Measurements from ENCODE around the gene CNTFR. TPM values are rescaled to one million over a fixed set of nuclear protein-coding genes. Genes with fewer than 3 reads are reported as not detected.

CNTFR gene
- total RNA-seq, 2 donors from 2014 or later, result 8.7 to 13.7 TPM

GRCh38 chr9:34612788-34613390, 23.4 kb upstream of the CNTFR start:
- Histone ChIP-seq H3K4me3 (peak overlapping the region; percentile 85), H3K27me3 (replicated peaks; ENCODE audit: insufficient read depth) (no peaks in the 10 kb centered on the region), H3K36me3 (peaks cover 39% of the 10 kb centered on the region), H3K9me3 (no peaks in the 10 kb centered on the region), H3K4me1 (ENCODE audit: control insufficient read depth in 1 of 2, low read depth in 2 of 2) (peaks cover 4 to 23% of the 10 kb centered on the region in 2 donors), H3K27ac (peak overlapping the region in 1 of 2 donors; percentile 32)
- ATAC-seq (ENCODE audit: insufficient number of reproducible peaks, low FRiP score, low read depth) (peak; percentile 66), DNase-seq (ENCODE audit: low spot score) (no peak)
- TF ChIP-seq CTCF (IDR thresholded peaks at IDR 0.05), result peak; percentile 78

DNA sequence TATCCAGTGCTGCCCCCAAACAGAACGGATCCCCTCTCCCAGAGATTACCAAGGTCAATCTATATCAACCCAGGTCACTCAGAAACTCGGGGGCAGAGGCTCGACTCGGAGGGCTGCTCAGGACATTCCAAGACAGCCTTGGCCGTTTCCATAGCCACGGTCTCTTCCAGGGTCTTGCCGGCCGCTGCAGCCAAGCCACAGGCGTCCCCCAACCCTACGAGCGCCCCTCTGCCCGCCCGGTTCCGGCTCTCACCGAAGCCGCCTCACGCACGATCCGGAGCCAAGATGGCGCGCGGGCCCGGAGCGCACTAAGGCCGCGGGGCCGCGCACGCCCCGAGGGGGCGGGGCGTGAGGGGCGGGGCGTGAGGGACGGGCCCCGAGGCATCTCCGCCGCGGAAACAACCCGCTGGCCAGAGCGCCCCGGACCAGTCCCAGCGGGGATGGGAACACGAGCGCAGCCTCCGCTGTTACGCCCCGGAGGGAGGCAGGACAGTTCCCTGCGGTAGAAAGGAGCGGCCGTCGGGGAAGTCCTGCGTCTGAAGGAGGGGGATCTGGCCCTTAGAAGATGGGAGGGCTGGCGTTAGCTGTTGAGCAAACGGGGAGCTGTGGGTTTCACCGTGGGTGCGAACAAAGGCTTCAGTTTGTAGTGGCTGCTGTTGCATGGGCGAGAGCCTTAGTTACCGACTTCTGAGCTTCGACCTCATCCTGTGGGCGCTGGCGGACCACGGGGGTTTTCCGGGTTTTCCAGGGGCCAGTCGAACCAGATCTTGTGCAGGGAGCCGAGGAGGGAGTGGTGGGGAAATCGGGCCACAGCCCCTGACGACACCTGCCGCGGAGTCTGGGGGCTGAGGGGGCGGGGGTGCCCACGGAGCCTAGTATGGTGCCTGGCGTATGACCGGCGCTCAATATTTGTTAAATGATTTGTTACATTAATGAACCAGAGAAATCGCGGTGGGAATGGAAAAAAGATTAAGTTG, 22.6 kb upstream of the CNTFR start, which contains the start of gene RPP25L:
RPP25L (minus strand) TSS at position 287 of the 977 bp plus-strand sequence. CDS start 801 bp downstream, outside the sequence.
- DNase-seq (ENCODE audit: low spot score) (no peak), ATAC-seq (ENCODE audit: insufficient number of reproducible peaks, low FRiP score, low read depth) (peak; percentile 77)
- Histone ChIP-seq H3K4me1 (ENCODE audit: control insufficient read depth in 1 of 2, low read depth in 2 of 2) (peaks cover 4 to 23% of the 10 kb centered on the region in 2 donors), H3K9me3 (no peaks in the 10 kb centered on the region), H3K4me3 (peak within 1 kb of the TSS; percentile 85), H3K36me3 (peaks cover 32% of the 10 kb centered on the region), H3K27ac (peak within 1 kb of the TSS; percentile 56 to 70), H3K27me3 (replicated peaks; ENCODE audit: insufficient read depth) (no peaks in the 10 kb centered on the region)
- no peak for TF ChIP-seq CTCF (IDR thresholded peaks at IDR 0.05)

DNA sequence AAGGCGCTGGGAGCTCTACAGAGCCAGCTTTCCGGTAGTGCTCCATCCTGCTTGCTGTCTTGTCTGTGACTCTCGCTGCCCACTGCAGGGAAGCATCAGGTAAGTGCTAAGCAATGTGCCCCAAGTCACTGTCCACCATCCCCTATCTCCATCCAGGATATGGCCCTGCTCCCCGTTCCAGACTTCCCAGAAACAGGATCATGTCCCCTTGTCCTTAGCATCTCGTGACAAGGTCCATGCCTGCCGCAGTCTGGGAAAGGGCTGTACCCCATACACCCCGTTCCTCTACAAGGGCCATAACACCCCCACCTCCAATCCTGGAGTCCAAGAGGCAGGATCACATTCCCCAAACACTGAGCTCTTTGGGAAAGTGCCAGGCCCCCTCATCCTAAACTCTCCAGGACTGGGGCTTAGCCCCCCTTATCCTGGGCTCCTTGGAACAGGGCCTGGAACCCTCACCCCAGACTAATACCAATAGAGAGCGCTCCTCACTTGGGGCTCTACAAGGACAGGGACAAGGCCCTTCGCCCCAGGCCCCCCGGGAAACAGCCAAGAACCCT, 21.8 kb upstream of the CNTFR start:
- no peak for ATAC-seq (ENCODE audit: insufficient number of reproducible peaks, low FRiP score, low read depth)
- Histone ChIP-seq H3K9me3 (no peaks in the 10 kb centered on the region), H3K4me3 (peak overlapping the region; percentile 85), H3K36me3 (peaks cover 24% of the 10 kb centered on the region), H3K27me3 (replicated peaks; ENCODE audit: insufficient read depth) (no peaks in the 10 kb centered on the region), H3K27ac (peak overlapping the region; percentile 56 to 70), H3K4me1 (ENCODE audit: control insufficient read depth in 1 of 2, low read depth in 2 of 2) (peaks cover 4 to 23% of the 10 kb centered on the region in 2 donors)
- no peak for DNase-seq (ENCODE audit: low spot score)
- no peak for TF ChIP-seq CTCF (IDR thresholded peaks at IDR 0.05)

DNA sequence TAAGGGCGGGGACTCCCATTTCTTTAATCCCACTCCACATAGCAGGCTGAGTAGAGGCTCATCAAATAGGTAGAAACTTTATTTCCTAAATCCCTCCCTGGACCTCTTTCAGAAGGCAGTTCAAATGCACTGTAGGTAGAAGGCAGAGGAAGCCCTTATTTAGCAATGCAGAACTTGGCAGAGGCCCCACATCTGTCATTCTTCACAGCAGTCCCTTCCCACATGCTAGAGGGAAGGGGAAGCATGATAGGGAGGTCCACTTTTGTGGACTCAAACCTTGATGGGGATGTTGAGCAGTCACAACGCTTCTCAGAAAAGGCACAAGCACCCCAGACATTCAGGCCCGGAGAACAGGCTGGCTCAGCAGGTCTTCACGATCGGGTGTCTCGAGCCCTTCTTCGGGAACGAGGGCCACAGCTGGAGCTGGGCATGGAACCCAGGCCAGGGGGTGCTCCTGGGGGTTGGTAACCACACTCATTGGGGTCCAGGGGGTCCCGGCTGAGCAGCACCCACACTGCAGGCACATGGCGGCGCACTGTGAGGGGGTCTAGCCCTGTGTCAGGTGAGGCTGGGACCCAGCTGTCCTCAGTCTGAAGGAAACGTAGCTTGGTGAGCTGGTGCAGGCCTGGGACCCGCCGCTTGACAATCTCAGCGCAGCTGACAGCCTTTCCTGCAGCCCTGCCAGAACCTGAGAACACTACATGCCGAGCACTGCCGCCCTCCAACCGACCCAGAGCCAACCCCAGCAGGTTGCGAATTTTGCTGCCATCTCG, 21.1 kb upstream of the CNTFR start:
- no peak for DNase-seq (ENCODE audit: low spot score)
- H3K36me3 ChIP-seq, result peaks cover 18% of the 10 kb centered on the region
- no peak overlapping the region for H3K27ac ChIP-seq
- TF ChIP-seq CTCF (IDR thresholded peaks at IDR 0.05), result no peak
- H3K27me3 ChIP-seq (replicated peaks; ENCODE audit: insufficient read depth), result no peaks in the 10 kb centered on the region
- H3K9me3 ChIP-seq, result no peaks in the 10 kb centered on the region
- H3K4me3 ChIP-seq, result peak overlapping the region; percentile 85
- H3K4me1 ChIP-seq (ENCODE audit: control insufficient read depth in 1 of 2, low read depth in 2 of 2), result peaks cover 4 to 23% of the 10 kb centered on the region in 2 donors
- ATAC-seq (ENCODE audit: insufficient number of reproducible peaks, low FRiP score, low read depth), result no peak
